GM19467 (cell line): ENCODE results near the gene ELK4.
"Not testable (repeated sequence)": the region's sequence is repeated elsewhere in the genome, so short reads cannot be mapped to it uniquely, and the experiment has no call there.

ENCODE experiments used
- ATAC-seq: cut with Tn5 transposase; IDR thresholded peaks from one replicate; pipeline ENCODE4 v1.9.1; 2021; ENCODE audit warnings: mild to moderate bottlenecking, moderate library complexity; ENCODE audit not compliant: unreplicated experiment

ELK4 gene

GRCh38 chr1:205664399-205665017 is 32.7 kb upstream of the ELK4 start:
- ATAC-seq, result no peak

- no peak for ATAC-seq
These were observed 31.6 kb upstream of the ELK4 start for GRCh38 chr1:205663286-205663936.

- ATAC-seq, result no peak
These were observed 31.0 kb upstream of the ELK4 start for GRCh38 chr1:205662791-205663190.

- no peak for ATAC-seq
These were observed 30.4 kb upstream of the ELK4 start for GRCh38 chr1:205662135-205662738.

GRCh38 chr1:205661429-205662134 is 29.8 kb upstream of the ELK4 start:
- no peak for ATAC-seq

GRCh38 chr1:205660361-205660760 is 28.6 kb upstream of the ELK4 start:
- ATAC-seq, result no peak

- peak; percentile 55 for ATAC-seq
These were observed 27.3 kb upstream of the ELK4 start for GRCh38 chr1:205658943-205659581.

GRCh38 chr1:205656236-205656635 is 24.4 kb upstream of the ELK4 start:
- ATAC-seq, result no peak

- ATAC-seq, result no peak
These were observed 21.2 kb upstream of the ELK4 start for GRCh38 chr1:205652984-205653383.

GRCh38 chr1:205650241-205650640 is 18.4 kb upstream of the ELK4 start:
- no peak for ATAC-seq

GRCh38 chr1:205645519-205645918 is 13.7 kb upstream of the ELK4 start:
- no peak for ATAC-seq

- no peak for ATAC-seq
These were observed 11.0 kb upstream of the ELK4 start for GRCh38 chr1:205642679-205643307.

GRCh38 chr1:205639567-205639966 is 7.8 kb upstream of the ELK4 start:
- ATAC-seq, result no peak

GRCh38 chr1:205637854-205638468 is 6.2 kb upstream of the ELK4 start:
- ATAC-seq, result no peak

- ATAC-seq, result no peak
These were observed 4.9 kb upstream of the ELK4 start for GRCh38 chr1:205636732-205637131.

GRCh38 chr1:205636138-205636530 is 4.3 kb upstream of the ELK4 start:
- ATAC-seq, result not testable (repeated sequence)

GRCh38 chr1:205633421-205633976 is 1.7 kb upstream of the ELK4 start:
- no peak for ATAC-seq

GRCh38 chr1:205632669-205633169 is 908 bp upstream of the ELK4 start:
- no peak for ATAC-seq

GRCh38 chr1:205631010-205631767 is 622 bp downstream of the ELK4 start:
- peak; percentile 51 for ATAC-seq
